KBM-7 (cell line): Measurements from ENCODE around the gene MTRR.
"Not testable (repeated sequence)": the region's sequence is repeated elsewhere in the genome, so short reads cannot be mapped to it uniquely, and the experiment has no call there.

Experiments used
- DNase-seq: peaks from one replicate; pipeline ENCODE4 v3.0.0-alpha.2; 2015
- in situ Hi-C: fragments of 300-500 bp; cut with MboI; formaldehyde crosslinking; loops from 2 replicates; pipeline ENCODE4 v1.14.3; 2020; ENCODE audit warnings: low sequenced_read_pairs, low pct_unique_long_range_greater_than_20kb, mixed read lengths

The MTRR gene

DNA sequence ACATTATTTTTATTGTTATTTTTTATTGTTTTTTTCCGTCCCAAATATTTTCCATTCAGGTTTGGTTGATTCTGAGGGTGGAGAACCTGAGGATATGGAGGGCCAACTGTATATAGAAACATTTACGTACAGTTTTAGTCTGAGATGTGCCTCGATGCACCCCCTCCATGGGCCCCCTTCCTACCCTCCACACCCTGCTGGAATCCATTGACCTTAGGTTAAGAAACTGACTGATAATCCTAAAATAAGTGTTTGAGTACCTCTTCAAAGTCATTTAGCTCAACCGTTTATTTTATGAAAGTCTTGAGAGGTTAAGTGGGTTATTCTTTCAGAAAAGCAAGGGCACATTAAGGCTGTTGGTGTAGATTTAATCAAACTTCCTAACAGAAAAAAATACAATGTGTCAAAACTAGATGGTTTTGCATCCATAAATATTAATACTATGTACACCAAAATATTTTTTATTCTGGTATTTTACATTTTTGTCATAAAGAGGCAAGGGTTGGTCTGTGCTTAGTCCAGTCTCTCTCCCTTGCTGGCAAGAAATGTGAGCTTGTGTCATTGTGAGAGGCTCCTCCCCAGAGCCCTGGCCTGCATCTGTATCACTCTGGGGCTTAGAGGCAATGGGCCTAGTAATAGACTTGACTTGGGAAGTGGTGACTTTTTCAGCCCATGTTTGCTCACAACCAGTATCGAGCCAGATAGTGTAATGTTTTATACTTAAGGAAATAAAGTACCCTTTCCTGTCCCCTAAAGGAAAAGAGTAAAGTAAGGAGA, 15.7 kb downstream of the MTRR start:
- in situ Hi-C loops = no loop called here
- no peak for DNase-seq

DNA sequence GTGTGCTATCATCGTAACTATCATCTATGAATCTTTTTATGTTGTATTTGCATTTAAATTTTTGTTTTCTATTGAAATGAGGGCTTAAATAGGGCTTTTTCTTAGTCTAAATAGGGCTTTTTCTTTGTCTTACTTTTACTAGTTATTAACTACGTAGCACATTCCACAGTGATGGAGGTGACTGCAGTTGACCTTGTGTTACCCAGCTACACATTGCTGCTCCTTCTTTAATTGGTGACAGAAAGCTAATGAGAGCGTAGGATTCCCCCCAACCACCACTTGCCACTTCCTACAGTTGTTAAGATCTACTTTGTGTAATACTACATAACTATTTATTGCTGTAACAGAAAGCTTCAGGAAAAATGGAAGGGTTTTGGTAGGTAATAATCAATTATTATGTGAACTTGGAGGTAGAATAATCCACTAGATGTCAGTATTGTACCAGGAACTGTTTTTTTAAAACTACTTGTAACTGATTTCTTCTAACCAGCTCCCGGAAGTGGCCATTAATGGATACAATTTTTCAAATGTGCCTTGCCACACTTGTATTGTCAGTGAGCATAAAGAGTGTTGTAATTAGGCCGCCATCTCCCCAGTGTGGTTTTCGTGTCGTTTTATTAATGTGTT, 18.0 kb downstream of the MTRR start:
- DNase-seq = peak; percentile 46
- in situ Hi-C loops = no loop called here

DNA sequence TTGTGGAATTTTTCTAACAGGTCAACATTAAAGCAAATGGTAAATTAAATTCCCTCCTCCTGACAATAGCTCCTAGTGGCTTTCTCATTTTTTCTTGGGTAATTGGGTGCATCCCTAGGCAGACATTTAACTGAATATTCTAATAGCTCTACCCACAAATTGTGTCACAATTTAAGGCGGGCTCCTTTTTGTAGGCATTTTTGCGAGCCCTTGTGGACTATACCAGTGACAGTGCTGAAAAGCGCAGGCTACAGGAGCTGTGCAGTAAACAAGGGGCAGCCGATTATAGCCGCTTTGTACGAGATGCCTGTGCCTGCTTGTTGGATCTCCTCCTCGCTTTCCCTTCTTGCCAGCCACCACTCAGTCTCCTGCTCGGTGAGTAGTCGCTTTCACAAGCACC, 20.0 kb downstream of the MTRR start:
- DNase-seq = no peak
- in situ Hi-C loops = no loop called here

DNA sequence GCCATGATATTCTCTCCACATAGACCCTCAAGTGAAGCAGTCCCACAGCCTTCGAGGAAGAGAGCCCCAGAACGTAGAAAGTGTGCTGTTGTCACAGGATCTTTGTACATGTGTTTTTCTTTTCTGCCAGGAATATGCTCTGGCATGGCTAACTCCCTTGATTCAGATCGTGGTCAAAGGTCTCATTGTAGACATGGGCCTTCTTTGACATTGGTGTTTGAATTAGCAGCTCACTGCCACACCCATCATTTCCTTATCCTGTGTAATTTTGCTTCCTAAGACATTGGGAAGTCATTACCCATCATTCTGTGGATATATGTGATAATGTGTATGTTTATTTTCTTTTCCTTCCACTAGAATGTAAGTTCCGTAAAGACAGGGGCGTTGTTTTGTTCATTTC, 25.5 kb downstream of the MTRR start:
- in situ Hi-C loops = no loop called here
- DNase-seq = no peak

DNA sequence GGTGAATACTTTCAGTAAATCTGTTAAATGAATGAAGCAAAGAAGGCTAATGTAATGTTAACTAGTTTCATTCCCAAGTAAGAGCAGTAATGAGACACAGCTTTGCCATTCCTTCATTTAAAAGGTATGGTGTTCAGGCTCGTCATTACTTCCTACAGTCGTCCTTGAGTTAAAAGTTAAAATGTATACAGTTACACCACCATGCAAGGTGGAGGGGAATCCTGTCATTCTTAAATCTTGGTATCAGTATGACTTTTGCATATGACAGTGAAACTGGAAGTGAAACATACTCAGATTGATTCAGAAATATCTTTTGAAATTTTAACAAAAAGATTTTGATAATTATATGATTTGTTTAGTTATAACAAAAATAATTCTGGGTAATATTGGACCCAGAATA, 25.9 kb downstream of the MTRR start:
- no peak for DNase-seq
- in situ Hi-C loops = no loop called here

DNA sequence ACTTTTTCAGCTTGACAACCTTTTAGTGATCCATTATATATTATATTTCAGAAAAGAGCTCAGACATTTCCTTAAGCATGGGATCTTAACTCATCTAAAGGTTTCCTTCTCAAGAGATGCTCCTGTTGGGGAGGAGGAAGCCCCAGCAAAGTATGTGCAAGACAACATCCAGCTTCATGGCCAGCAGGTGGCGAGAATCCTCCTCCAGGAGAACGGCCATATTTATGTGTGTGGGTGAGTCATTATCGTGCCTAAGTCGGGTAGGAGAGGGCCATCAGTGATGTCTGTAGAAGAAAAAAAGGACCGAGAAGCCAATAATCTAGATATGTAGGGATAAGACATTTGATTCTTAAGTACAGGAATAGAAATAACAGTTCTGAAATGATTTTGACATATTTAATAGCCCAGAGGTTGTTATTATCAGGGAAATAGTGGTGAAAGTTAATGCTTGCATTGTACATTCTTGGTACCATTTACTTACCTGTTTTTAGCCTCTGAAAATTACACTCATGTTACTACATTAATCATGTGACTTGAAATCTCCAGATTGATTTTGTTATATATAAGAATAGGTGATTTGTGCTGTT, 28.2 kb downstream of the MTRR start:
- in situ Hi-C loops = no loop called here
- peak; percentile 49 for DNase-seq

DNA sequence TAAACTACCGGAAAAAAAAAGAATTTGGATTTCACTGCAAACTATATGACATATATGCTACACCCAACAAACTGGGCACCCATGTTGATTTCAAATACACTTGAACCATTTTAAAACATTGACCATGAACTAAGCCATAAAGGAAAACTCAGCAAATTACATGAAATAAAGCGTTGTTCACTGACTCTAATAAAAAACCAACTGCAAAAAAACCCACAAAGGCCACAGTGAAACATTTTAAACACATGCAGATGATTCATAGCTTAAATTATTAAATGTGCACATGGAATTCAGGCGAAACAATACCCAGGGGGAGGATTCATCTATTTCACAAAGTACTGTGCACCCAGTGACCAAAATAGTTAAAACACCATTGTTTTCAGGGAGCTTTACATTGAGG, 33.3 kb downstream of the MTRR start:
- in situ Hi-C loops = no loop called here
- no peak for DNase-seq

DNA sequence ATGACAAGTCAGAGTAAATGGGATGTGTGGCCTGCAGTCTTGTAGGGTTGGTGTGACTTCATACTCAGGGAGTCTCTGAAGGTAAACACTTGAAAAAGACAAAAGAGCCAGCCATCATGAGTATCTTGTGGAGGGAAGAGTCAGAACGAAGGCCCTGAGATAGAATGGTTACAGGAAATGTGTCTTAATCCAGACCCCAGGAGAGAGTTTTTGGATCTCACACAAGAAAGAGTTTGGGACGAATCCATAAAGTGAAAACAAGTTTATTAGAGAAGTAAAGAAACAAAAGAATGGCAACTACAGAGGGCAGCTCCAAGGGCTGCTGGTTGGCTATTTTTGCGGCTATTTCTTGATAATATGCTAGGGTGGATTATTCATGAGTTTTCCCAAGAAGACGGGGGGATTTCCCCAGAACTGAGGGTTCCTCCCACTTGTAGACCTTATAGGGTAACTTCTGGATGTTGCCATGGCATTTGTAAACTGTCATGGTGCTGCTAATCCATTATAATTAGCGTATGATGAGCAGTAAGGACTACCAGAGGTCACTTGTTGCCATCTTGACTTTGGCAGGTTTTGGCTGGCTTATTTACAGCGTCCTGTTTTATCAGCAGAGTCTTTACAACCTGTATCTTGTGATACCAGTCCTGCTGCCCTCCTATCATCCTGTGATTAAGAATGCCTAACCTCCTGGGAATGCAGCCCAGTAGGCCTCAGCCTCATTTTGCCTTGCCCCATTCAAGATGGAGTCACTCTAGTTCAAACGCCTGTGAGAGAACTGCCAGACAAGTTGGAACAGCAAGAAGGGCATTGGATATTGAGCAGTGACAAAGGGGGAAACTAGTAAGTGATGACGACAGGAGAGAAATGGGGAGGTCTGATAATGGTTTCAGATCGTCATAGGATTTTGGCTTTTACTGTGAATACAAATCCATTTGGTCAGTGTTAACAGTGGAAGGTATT, 34.0 kb downstream of the MTRR start:
- no peak for DNase-seq
- in situ Hi-C loops = no loop called here

DNA sequence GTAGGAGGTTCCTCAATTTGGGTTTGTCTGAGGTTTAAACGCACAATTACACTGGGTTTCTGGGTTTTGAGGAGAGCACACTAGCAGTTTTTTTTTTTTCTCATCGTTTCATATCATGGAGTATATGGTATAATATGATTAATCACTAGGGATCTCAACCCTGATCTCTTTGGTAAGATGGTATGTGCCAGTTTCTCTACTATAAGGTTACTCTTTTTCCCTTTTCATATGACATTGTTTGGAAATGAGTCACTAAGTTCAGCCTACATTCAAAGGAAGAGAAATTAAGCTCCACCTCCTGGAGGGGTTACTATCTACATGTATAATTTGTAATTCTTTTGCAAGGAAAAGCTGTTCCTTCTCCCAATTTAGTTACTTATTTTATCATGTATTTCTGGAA, 35.2 kb downstream of the MTRR start:
- no peak for DNase-seq
- in situ Hi-C loops = no loop called here

DNA sequence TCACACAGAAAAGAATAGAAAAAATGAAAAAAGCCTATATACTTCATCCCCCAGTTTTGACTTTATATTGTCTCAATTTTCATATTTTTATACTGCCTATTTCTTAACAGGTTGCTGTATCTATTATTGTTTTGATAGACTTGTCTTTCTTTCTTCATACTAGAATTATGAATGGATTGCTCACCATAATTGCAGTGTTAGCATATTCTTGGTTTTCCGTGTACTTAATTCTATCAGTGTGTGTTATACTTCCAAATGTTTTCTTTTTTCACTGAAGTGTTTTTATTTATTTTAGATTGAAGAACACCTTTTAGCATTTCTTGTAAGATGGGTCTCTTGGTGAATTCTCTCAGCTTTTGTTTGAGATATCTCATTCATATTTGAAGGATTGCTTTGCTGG, 38.7 kb downstream of the MTRR start:
- in situ Hi-C loops = no loop called here
- no peak for DNase-seq

DNA sequence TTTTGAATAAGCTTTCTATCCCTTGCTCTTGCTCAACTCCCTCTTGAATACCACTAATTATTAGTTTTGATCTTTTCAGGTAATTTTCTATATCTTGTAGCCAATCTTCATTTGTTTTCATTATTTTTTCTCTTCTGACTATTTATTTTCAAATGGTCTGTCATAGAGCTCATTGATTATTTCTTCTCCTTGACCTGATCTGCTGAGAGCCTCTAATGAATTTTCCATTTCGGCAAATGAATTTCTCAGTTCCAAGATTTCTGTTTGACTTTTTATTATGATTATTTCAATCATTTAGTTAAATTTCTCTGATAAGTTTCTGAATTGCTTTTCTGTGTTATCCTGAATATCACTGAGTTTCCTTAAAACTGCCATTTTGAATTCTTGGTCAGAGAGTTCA, 39.4 kb downstream of the MTRR start:
- in situ Hi-C loops = no loop called here
- no peak for DNase-seq

DNA sequence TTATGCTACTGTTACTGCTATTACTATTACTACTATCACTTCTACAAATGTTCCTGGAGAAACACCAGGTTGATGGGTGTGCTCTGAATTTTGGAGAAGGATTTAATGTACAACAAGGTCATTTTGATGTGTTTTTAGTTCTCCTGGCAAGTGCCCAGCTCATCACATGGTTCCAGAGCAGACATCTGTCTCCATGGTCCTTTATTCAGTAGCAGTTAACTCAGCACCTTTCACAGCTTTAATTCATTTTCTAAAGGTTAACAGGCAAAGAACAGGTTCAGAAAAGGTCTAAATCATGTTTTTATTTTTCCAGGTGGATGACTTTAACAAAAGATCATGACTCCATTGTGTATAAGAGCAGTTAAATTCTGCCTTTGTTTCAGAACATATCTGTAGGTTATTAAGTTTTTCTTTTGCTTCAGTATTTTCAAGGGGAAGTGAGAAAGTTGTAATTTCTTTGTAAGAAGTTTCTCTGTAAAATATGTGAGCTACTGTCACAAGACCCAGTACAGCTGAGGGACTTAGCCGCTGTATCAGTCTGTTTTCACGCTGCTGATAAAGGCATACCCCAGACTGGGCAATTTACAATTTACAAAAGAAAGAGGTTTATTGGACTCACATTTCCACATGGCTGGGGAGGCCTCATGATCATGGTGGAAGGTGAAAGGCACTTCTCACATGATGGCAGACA, 41.9 kb downstream of the MTRR start:
- DNase-seq = no peak
- in situ Hi-C loops = no loop called here

DNA sequence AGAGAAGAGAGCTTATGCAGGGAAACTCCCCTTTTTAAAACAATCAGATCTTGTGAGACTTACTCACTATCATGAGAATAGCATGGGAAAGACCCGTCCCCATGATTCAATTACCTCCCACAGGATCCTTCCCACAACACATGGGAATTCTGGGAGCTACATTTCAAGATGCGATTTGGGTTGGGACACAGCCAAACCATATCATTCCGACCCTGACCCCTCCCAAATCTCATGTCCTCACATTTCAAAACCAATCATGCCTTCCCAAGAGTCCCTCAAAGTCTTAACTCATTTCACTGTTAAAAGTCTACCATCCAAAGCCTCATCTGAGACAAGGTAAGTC, 42.5 kb downstream of the MTRR start:
- in situ Hi-C loops, DNase-seq: not testable (repeated sequence)

DNA sequence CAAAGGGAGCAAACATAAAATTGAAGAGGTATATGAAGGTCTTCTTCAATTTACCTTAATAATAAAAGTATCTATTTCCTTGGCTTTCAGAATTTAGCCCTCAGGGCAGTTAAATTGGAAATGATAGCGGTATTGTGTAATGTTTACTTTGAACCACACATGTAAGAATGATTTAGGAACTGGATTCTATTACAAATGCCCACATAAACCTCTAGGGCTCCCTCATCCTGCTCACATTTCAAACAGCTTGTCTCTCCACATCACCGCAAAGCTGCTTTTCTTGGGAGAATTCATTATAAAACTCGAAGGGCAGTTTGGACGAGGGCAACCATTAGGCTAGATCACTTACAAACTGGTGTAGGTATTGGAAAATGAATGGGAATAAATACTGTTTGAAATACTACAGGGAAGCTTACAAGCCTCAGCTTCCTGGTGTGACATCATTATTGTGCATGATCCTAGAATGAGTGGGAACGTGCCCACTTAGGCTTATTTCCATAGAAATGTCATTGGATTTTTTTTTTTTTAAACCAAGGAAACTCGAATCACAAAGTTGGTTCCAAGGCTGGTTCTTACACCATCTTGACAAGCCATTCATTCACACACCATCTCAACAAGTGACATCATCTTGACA, 47.3 kb downstream of the MTRR start:
- no peak for DNase-seq
- in situ Hi-C loops = no loop called here

DNA sequence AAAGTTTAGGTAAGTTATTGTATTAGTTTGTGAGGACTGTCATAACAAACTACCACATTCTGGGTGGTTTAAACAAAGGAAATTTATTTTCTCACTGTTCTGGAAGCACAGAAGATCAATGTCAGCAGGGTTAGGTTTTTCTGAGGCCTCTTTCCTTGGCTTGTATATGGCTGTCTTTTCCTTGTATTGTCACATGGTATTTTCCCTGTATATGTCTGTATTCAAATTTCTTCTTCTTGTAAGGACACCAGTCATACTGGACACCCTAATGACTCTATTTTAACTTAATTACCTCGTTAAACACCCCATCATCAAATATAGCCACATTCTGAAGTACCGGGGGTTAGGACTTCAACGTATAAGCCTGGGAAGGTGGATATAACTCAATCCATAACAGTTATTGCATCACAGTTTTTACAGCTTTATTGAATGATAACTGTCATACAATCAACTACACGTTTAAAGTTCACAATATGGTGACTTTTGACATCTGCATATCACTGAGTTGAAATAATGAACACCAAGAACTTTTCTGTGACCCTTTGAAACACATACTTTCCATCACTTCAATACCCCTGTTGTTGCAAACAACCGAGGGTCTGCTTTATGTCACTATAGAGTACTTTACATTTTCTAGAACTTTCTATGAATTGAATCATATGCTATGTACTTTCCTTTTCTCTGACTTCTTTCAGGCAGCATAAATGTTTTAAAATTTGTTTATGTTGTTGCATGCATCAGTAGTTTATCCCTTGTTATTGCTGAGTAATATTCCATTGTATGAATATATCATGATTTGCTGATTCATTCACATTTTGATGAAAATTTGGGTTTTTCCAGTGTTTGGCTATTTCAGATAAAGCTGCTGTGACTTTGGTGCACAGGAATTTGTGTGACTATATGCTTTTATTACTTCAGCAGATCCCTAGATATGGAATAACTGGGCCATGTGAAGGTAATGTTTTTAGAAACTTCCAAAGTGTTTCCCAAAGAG, 48.5 kb downstream of the MTRR start:
- no peak for DNase-seq
- in situ Hi-C loops = no loop called here

DNA sequence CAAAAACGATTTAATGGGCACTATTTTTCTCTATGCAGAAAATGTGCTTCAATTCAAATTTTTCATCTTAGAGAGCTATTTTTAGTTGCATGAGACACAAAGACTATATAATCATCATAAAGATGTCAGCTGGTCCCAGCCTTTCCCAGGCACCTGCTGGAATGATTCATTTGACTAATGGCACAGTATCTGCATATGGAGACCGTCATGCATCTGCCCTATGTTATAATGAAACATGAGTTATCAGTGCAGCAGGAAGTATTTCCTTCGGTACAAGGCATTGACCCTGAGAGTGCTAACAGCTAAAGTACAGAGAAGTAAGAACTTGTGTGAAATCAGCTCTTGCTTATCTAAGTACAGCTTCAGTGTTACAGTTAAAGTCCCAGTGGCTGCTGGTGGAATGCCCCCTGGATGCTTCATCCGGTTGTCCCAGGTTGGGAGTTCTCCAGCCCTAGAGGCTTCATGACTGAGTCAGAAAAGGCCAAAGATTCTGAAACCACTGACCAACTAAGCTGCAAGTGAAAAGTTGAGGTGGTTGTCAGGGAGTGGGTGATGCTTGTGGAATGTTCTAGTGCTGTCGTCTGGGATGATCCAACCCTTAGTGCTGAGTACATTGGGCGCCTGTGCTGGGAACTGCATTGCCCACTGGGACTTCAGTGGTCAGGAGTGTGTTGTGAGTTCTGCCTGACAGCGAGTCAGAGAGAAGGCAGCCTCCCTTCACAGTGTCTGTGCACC, 57.2 kb downstream of the MTRR start:
- DNase-seq = no peak
- in situ Hi-C loops = loop anchor here (25.0 kb wide), 1 partner anchor 1286 kb away; no protein-coding TSS in a partner anchor

DNA sequence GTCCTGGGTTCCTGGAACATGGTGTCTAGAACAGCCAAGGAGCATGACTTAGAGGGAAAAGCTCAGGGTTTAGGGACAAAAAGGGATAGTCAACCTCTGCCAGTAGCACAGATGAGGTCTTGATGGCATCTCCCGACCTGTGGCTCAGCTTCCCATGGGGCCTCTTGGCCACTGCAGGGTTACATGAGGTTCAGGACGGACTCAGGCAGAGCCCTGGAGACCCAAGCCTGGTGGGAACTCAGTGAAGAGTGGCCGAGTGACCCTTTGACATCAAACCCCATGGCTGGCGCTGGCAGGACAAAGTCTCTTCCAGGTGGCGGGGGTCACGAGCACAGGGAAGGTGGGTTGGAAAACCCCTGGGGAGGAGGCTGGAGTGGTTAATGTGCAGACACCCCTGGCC, 57.8 kb downstream of the MTRR start:
- DNase-seq = no peak
- in situ Hi-C loops = loop anchor here (25.0 kb wide), 1 partner anchor 1286 kb away; no protein-coding TSS in a partner anchor
